SK-N-SH (cell line): Measurements from ENCODE around the gene SIL1. TPM values are rescaled to one million over a fixed set of nuclear protein-coding genes. Genes with fewer than 3 reads are reported as not detected.

Experiments
- CTCF ChIA-PET: fragments of 300-600, 350-600 bp; formaldehyde crosslinking; extraction: SDS; loops from one replicate; lab custom pipeline; 2021; lab: Yijun Ruan, JAX
- POLR2A ChIA-PET: fragments of 350-600 bp; sonication (Branson Sonifier 250); formaldehyde crosslinking; extraction: SDS; loops from one replicate; lab custom pipeline; 2020; ENCODE audit warnings: antibody characterized with exemption, inconsistent platforms; lab: Yijun Ruan, JAX
- DNase-seq: peaks from one replicate; pipeline ENCODE4 v3.0.0; 2012
- H2AFZ ChIP-seq: fragments of 200-600 bp; sonication (generic); 2 replicates; pipeline ENCODE4 v1.8.1; 2016; ENCODE audit warnings: antibody characterized with exemption, mild to moderate bottlenecking, low read depth
- H3F3A ChIP-seq: fragments of 200-600 bp; sonication (generic); replicated peaks from 2 replicates; pipeline ENCODE3; 2016; ENCODE audit warnings: antibody characterized with exemption, mild to moderate bottlenecking; ENCODE audit not compliant: insufficient read depth
- H3K27ac ChIP-seq, 2 experiments: fragments of 200-500 bp in 1 of 2; fragments of 200-600 bp in 1 of 2; sonication (Bioruptor generic) in 1 of 2; sonication (generic), shearing (Covaris generic) in 1 of 2; 2 replicates each; pipeline versions ENCODE4 v1.5.1 to v1.6.1; 2014 to 2016; ENCODE audit warnings: low read depth in 2 of 2, inconsistent platforms in 1 of 2, low read length in 1 of 2, mild to moderate bottlenecking in 1 of 2, mixed read lengths in 1 of 2
- H3K27me3 ChIP-seq: fragments of 200-600 bp; sonication (generic), shearing (Covaris generic); 2 replicates; pipeline ENCODE4 v1.6.1; 2016; ENCODE audit warnings: mixed run types; ENCODE audit not compliant: insufficient read depth
- H3K36me3 ChIP-seq, 2 experiments: fragments of 200-500 bp in 1 of 2; fragments of 200-600 bp in 1 of 2; sonication (Bioruptor generic) in 1 of 2; sonication (generic) in 1 of 2; replicated peaks in 1 of 2; 2 replicates each; pipeline versions ENCODE3 to v1.5.1; 2014 to 2016; ENCODE audit warnings: low read length in 1 of 2, mild to moderate bottlenecking in 1 of 2; ENCODE audit not compliant: insufficient read depth in 2 of 2, control insufficient read depth in 1 of 2
- H3K4me1 ChIP-seq, 2 experiments: fragments of 200-500 bp in 1 of 2; fragments of 200-600 bp in 1 of 2; sonication (Bioruptor generic) in 1 of 2; sonication (generic), shearing (Covaris generic) in 1 of 2; 2 replicates each; pipeline versions ENCODE4 v1.5.1 to v1.6.1; 2014 to 2016; ENCODE audit warnings: low read depth in 1 of 2, low read length in 1 of 2, mixed run types in 1 of 2; ENCODE audit not compliant: insufficient read depth in 2 of 2, control insufficient read depth in 1 of 2
- H3K4me2 ChIP-seq: fragments of 200-600 bp; sonication (generic), shearing (Covaris generic); 2 replicates; pipeline ENCODE4 v1.6.1; 2017; ENCODE audit warnings: mixed run types
- H3K4me3 ChIP-seq, 2 experiments: fragments of 200-500 bp in 1 of 2; fragments of 200-600 bp in 1 of 2; sonication (Bioruptor generic) in 1 of 2; sonication (generic), shearing (Covaris generic) in 1 of 2; 2 replicates each; pipeline versions ENCODE4 v1.5.1 to v1.8.1; 2014 to 2016; ENCODE audit warnings: low read depth in 2 of 2, inconsistent platforms in 1 of 2, low read length in 1 of 2, mild to moderate bottlenecking in 1 of 2, mixed read lengths in 1 of 2, moderate library complexity in 1 of 2
- H3K79me2 ChIP-seq: fragments of 200-600 bp; sonication (generic); 2 replicates; pipeline ENCODE4 v1.8.1; 2017; ENCODE audit warnings: mild to moderate bottlenecking; ENCODE audit not compliant: insufficient read depth
- H3K9ac ChIP-seq: fragments of 200-600 bp; sonication (generic); 2 replicates; pipeline ENCODE4 v1.6.1; 2017; ENCODE audit warnings: mixed run types
- H3K9me2 ChIP-seq: fragments of 200-600 bp; sonication (generic); 2 replicates; pipeline ENCODE4 v1.6.1; 2017; ENCODE audit warnings: mixed run types
- H3K9me3 ChIP-seq: fragments of 200-600 bp; sonication (generic); 2 replicates; pipeline ENCODE4 v1.6.1; 2017; ENCODE audit warnings: mixed run types, mild to moderate bottlenecking, moderate library complexity
- H4K20me1 ChIP-seq: fragments of 200-600 bp; sonication (generic); 2 replicates; pipeline ENCODE4 v1.6.1; 2017; ENCODE audit warnings: mild to moderate bottlenecking, mixed run types; ENCODE audit not compliant: insufficient read depth
- CHD2 ChIP-seq: fragments of 150-350 bp; IDR thresholded peaks from 2 replicates; pipeline ENCODE4 v1.6.1; 2018; ENCODE audit warnings: low read length; ENCODE audit not compliant: partially characterized antibody
- ELF1 ChIP-seq: IDR thresholded peaks from 2 replicates; pipeline ENCODE4 v1.4.0; 2012
- EP300 ChIP-seq, 2 experiments: IDR thresholded peaks; 2 replicates each; pipeline versions ENCODE4 v1.4.0 to v1.6.1; 2012; ENCODE audit warnings: borderline replicate concordance in 1 of 2, low read depth in 1 of 2, low read length in 1 of 2
- GABPA ChIP-seq: IDR thresholded peaks from 2 replicates; pipeline ENCODE4 v1.4.0; 2012; ENCODE audit warnings: low read depth, mild to moderate bottlenecking
- GATA2 ChIP-seq: sonication (generic); formaldehyde crosslinking; IDR thresholded peaks from 2 replicates; pipeline ENCODE4 v1.5.0; 2020; ENCODE audit warnings: mild to moderate bottlenecking, missing genetic modification reagents
- MEF2A ChIP-seq: IDR thresholded peaks from 2 replicates; pipeline ENCODE4 v1.4.0; 2012; ENCODE audit warnings: low read depth, borderline replicate concordance
- NRF1 ChIP-seq: IDR thresholded peaks from 2 replicates; pipeline ENCODE4 v1.6.1; 2012; ENCODE audit warnings: low read depth, mild to moderate bottlenecking, low read length
- REST ChIP-seq: IDR thresholded peaks from 2 replicates; pipeline ENCODE4 v1.6.1; 2012; ENCODE audit warnings: mild to moderate bottlenecking, low read depth, low read length, moderate library complexity
- TAF1 ChIP-seq: IDR thresholded peaks from 2 replicates; pipeline ENCODE4 v1.6.1; 2012; ENCODE audit warnings: low read depth, mild to moderate bottlenecking, low read length, moderate library complexity, borderline replicate concordance
- TCF12 ChIP-seq: IDR thresholded peaks from 2 replicates; pipeline ENCODE4 v1.4.0; 2012
- USF1 ChIP-seq: IDR thresholded peaks from 2 replicates; pipeline ENCODE4 v1.4.0; 2012; ENCODE audit warnings: low read depth, borderline replicate concordance
- YY1 ChIP-seq: IDR thresholded peaks from 2 replicates; pipeline ENCODE4 v1.4.0; 2012; ENCODE audit warnings: low read depth, mild to moderate bottlenecking
- WGBS: methylation state at CpG from one replicate; pipeline ENCODE4 v1.1.6; 2017; ENCODE audit warnings: low lambda C conversion rate; 5-methylcytosine and 5-hydroxymethylcytosine counted together
- polyA plus RNA-seq, 3 experiments: library from polyadenylated mRNA; depleted of rRNA; stranded (reverse); fragments of >200 nt; gene quantifications; 2 replicates each; pipeline ENCODE4 v1.2.3, GENCODE V29; 2012
- TF ChIP-seq, protein P1 (sequence below): IDR thresholded peaks from 2 replicates; pipeline ENCODE4; 2012

SIL1 gene
- polyA plus RNA-seq, 1 of the 3 experiments (the other 2 are of a cell fraction), result 25.9 TPM

DNA sequence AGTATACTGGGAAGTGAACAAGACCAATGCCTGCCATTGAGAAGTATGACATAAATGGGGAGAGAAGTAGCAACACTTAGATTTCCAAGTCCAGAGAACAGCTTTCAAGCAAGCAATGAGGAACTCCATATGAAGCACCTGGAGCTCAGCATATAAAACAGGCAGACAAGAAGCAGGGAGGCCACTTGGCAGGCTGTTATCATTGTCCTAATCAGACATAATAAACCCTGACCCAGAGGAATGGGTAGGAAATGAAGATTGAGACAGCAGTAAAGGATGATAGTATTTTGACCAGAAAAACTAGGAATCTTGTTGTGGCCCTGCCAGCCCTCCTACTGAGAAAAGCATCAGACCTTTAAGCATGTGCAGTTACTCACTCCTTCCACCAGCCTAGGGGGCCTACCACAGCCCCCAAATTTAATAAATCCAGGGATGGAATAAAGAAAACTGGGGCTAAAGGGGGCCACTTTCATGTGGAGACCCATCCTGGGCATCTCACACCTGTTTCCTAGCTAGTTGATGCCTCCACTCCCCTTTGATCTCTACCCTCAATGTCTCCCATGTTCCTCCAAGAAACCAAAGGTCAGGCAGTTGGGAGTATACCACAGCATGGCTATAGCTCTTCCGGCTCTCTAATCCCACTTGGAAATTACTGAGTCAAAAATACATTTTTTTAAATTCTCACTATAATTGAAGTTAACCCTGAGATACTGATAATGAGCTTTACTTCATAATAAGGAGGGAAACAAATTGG lies 135.1 kb downstream of the SIL1 start:
- Histone ChIP-seq H3K27ac (no peak overlapping the region), H3K79me2 (no peaks in the 10 kb centered on the region), H3K9ac (no peak overlapping the region), H4K20me1 (no peaks in the 10 kb centered on the region), H3K9me2 (no peaks in the 10 kb centered on the region), H3K9me3 (no peaks in the 10 kb centered on the region), H3K4me3 (no peak overlapping the region), H3K4me1 (peaks cover 18 to 21% of the 10 kb centered on the region in 2 experiments; a peak in 3 of 4 replicates), H3F3A (no peaks in the 10 kb centered on the region), H3K27me3 (no peaks in the 10 kb centered on the region), H3K36me3 (no peaks in the 10 kb centered on the region), H2AFZ (no peak overlapping the region), H3K4me2 (no peak overlapping the region)
- POLR2A ChIA-PET, result interaction anchor here (0.6 kb wide), 1 partner anchor 439 kb away, joined by 3 read pairs; no protein-coding TSS in a partner anchor
- WGBS, result 92% methylated on average over 1 of the region's 1 CpG
- TF ChIP-seq CHD2 (no peak), TCF12 (no peak), ELF1 (no peak), EP300 (IDR thresholded peaks at IDR 0.05; ENCODE audit: borderline replicate concordance in 1 of 2, low read depth in 1 of 2, low read length in 1 of 2) (no peak), TAF1 (no peak), MEF2A (no peak), REST (no peak), YY1 (no peak), USF1 (no peak), GABPA (no peak), NRF1 (no peak), GATA2 (CRISPR knock-in tag) (no peak)
- TF ChIP-seq, protein P1, sequence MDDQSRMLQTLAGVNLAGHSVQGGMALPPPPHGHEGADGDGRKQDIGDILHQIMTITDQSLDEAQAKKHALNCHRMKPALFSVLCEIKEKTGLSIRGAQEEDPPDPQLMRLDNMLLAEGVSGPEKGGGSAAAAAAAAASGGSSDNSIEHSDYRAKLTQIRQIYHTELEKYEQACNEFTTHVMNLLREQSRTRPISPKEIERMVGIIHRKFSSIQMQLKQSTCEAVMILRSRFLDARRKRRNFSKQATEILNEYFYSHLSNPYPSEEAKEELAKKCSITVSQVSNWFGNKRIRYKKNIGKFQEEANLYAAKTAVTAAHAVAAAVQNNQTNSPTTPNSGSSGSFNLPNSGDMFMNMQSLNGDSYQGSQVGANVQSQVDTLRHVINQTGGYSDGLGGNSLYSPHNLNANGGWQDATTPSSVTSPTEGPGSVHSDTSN, result no peak
- no peak for DNase-seq
- CTCF ChIA-PET, result interaction anchor here (1.0 to 1.3 kb wide), 2 partner anchors 9 to 273 kb away, joined by 4 read pairs; no protein-coding TSS in a partner anchor
